ENCODE measurements around the gene VAT1. TPM values are rescaled to one million over a fixed set of nuclear protein-coding genes. Genes with fewer than 3 reads are reported as not detected.
A peak's percentile ranks its signal among the peaks of the same experiment; 100 is the strongest.

Gene VAT1
- 10 to 100 TPM; 12.8 to 50.9 (median 34.9) TPM for total RNA-seq
- 10 to 100 TPM; 34.9 to 52.3 TPM for polyA plus RNA-seq
- total RNA-seq = 24.8 reads per million, percentile 55 among the genes with 10 or more reads in this experiment

DNA sequence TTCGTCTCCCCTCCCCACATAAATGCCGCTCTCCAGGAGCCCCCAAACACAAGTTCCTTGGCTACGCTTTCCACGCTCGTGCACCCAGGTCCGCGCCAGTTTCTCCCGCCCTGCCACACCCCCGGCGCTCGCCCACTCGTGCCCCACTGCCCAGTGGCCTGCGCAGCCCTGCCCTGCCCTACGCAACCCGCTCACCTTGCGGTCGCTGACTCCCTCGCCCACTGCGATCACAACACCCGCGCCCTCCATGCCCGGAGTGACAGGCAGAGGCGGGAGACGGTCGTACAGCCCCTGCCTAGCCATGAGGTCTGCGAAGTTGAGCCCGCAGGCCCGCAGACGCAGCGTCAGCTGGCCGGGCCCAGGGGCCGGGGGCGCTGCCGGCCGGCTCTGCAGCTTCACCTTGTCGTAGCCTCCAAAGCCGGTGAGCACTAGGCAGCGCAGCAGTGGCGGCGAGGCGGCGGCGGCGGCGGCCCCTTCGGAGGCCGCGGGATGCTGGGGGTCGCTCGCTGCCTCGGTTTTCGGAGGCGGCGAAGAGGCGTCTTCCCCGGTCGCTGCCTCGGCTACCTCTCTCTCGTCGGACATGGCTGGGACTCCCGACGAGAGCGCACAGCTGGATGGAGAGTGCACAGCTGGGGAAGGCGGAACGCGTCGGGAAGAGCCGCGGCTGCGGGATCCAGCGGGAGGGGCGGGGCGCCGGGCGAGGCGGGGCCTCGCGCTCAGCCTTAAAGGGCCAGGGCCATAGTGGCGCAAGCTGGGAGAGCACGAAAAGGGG lies at the start of gene VAT1:
TSS of gene VAT1 (minus strand) at position 645 of the 772 bp plus-strand sequence. CDS start at position 582, 63 bp downstream.
- DNase-seq = peak; percentile 30 to 74 (median 45)

GRCh38 chr17:43070872-43071271 lies 48.7 kb upstream of the VAT1 start:
- H3K4me1 ChIP-seq (ENCODE audit: control insufficient read depth in 2 of 2, insufficient read depth in 2 of 2, low read length in 2 of 2) = no peaks in the 10 kb centered on the region
- H3K27ac ChIP-seq (ENCODE audit: low read depth, low read length) = no peak overlapping the region
- no peaks in the 10 kb centered on the region for H3K9me3 ChIP-seq (ENCODE audit: control insufficient read depth in 2 of 3, low read length in 3 of 3)
- intact Hi-C loops (cut with micrococcal nuclease) = no loop called here
- no peak overlapping the region for H3K4me3 Mint-ChIP-seq
- ChIA-PET CTCF (no interaction called here), POLR2A (no interaction called here)
- H3K27me3 ChIP-seq (ENCODE audit: control insufficient read depth in 2 of 2, insufficient read depth in 2 of 2, low read length in 2 of 2) = no peaks in the 10 kb centered on the region
- no peaks in the 10 kb centered on the region for H3K9me3 Mint-ChIP-seq
- ATAC-seq (no peak), DNase-seq (no peak)
- H3K36me3 ChIP-seq (ENCODE audit: control insufficient read depth in 2 of 3, insufficient read depth in 3 of 3, low read length in 3 of 3) = no peaks in the 10 kb centered on the region
- no peaks in the 10 kb centered on the region for H3K4me1 Mint-ChIP-seq
- H3K27me3 Mint-ChIP-seq = no peaks in the 10 kb centered on the region
- H3K4me3 ChIP-seq (ENCODE audit: low read length) = no peak overlapping the region
- H3K27ac Mint-ChIP-seq = no peak overlapping the region
- peaks cover 0 to 1% (median 0%) of the 10 kb centered on the region in 5 donors for H3K36me3 Mint-ChIP-seq

More for the DNA sequence above, at the start of gene VAT1:
- Histone ChIP-seq H3K9me3 (ENCODE audit: control insufficient read depth in 2 of 3, low read length in 3 of 3) (no peaks in the 10 kb centered on the region), H3K27ac (ENCODE audit: low read depth, low read length) (peak within 1 kb of the TSS; percentile 73), H3K27me3 (ENCODE audit: control insufficient read depth in 2 of 2, insufficient read depth in 2 of 2, low read length in 2 of 2) (no peaks in the 10 kb centered on the region), H3K4me3 (ENCODE audit: low read length) (peak within 1 kb of the TSS; percentile 79), H3K4me1 (ENCODE audit: control insufficient read depth in 2 of 2, insufficient read depth in 2 of 2, low read length in 2 of 2) (peaks cover 21 to 27% of the 10 kb centered on the region in 2 donors), H3K36me3 (ENCODE audit: control insufficient read depth in 2 of 3, insufficient read depth in 3 of 3, low read length in 3 of 3) (peaks cover 0 to 5% (median 0%) of the 10 kb centered on the region in 3 experiments)
- peaks cover 0 to 4% (median 0%) of the 10 kb centered on the region in 5 donors for H3K36me3 Mint-ChIP-seq
- peaks cover 0 to 16% (median 0%) of the 10 kb centered on the region in 5 donors for H3K27me3 Mint-ChIP-seq
- peaks cover 0 to 2% (median 0%) of the 10 kb centered on the region in 11 donors for H3K9me3 Mint-ChIP-seq
- ChIA-PET POLR2A (interaction anchor here (1.0 to 1.9 kb wide), 9 partner anchors 10 to 366 kb away, joined by 3 to 12 read pairs (median 4); partner anchors contain the start of genes BRCA1, IFI35 and RPL27), CTCF (interaction anchor here (1.0 kb wide), 1 partner anchor 460 kb away, joined by 3 read pairs; no protein-coding TSS in a partner anchor)
- H3K4me3 Mint-ChIP-seq = peak within 1 kb of the TSS; percentile 86 to 95 (median 92)
- peaks cover 16 to 41% (median 38%) of the 10 kb centered on the region in 7 donors for H3K4me1 Mint-ChIP-seq
- peak within 1 kb of the TSS in 8 of 9 donors; percentile 52 to 89 (median 82) for H3K27ac Mint-ChIP-seq
- intact Hi-C loops (cut with micrococcal nuclease) = loop anchor here (1.0 to 10.0 kb wide), 6 partner anchors 16 to 830 kb away; partner anchors contain the start of genes GHDC (in 1 of the 2), IFI35 (in 1 of the 2), NBR1 (in 1 of the 2) and PLEKHH3 (in 1 of the 2)
- peak; percentile 59 for ATAC-seq

DNA sequence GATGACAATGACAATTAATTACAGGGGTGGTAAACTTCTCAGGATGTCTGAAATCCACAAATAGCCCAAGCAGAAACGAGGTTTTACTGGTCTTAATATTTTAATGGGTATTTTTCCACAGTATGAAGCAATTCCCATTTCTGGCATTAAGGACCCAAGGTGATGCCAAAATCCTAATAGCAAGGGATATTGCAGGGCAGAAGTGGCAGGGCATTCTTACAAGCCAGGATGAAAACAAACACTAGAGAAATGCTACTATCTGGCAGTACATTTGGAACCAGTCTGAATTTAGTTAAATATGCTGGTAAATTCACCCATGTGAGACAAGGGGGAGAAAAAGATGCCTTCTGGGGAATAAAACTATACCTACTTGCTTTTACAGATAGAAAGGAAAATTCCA lies 48.1 kb upstream of the VAT1 start:
- ATAC-seq = no peak
- no peaks in the 10 kb centered on the region for H3K4me1 ChIP-seq (ENCODE audit: control insufficient read depth in 2 of 2, insufficient read depth in 2 of 2, low read length in 2 of 2)
- no peak overlapping the region for H3K27ac Mint-ChIP-seq
- H3K27ac ChIP-seq (ENCODE audit: low read depth, low read length) = no peak overlapping the region
- no peak overlapping the region for H3K4me3 ChIP-seq (ENCODE audit: low read length)
- DNase-seq = no peak
- H3K4me3 Mint-ChIP-seq = no peak overlapping the region
- ChIA-PET CTCF (interaction anchor here (1.0 kb wide), 1 partner anchor 536 kb away, joined by 4 read pairs; no protein-coding TSS in a partner anchor), POLR2A (no interaction called here)
- intact Hi-C loops (cut with micrococcal nuclease) = no loop called here
- no peaks in the 10 kb centered on the region for H3K27me3 ChIP-seq (ENCODE audit: control insufficient read depth in 2 of 2, insufficient read depth in 2 of 2, low read length in 2 of 2)
- no peaks in the 10 kb centered on the region for H3K9me3 ChIP-seq (ENCODE audit: control insufficient read depth in 2 of 3, low read length in 3 of 3)
- H3K36me3 ChIP-seq (ENCODE audit: control insufficient read depth in 2 of 3, insufficient read depth in 3 of 3, low read length in 3 of 3) = no peaks in the 10 kb centered on the region
- H3K9me3 Mint-ChIP-seq = no peaks in the 10 kb centered on the region
- H3K27me3 Mint-ChIP-seq = no peaks in the 10 kb centered on the region
- H3K36me3 Mint-ChIP-seq = peaks cover 0 to 1% (median 0%) of the 10 kb centered on the region in 5 donors
- no peaks in the 10 kb centered on the region for H3K4me1 Mint-ChIP-seq

DNA sequence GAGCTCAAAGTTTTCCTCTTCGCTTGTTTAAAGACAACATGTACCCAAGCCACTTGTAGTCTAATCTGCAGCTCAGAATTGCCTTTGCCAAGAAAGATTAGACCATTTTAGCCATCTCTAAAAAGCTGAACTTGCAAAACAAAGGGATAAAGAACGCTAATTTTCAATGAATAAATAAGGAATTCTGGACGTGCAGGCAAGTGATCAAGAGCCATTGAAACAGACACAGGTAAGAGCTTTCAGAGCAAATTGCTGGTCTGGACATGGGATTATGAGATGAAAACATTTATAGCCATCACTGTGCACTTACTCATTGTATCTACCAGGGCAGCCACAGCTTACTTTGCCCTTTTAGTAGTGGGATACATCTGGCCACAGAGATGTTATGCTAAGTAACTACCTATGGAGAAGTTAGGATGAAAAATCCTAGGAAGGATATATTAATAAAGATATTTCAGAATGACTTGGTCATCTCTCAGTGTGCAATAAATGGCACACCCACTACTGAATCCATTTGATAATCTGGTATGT lies 47.2 kb upstream of the VAT1 start:
- Mint-ChIP-seq H3K9me3 (no peaks in the 10 kb centered on the region), H3K27me3 (no peaks in the 10 kb centered on the region), H3K4me3 (no peak overlapping the region), H3K27ac (no peak overlapping the region), H3K4me1 (no peaks in the 10 kb centered on the region), H3K36me3 (peaks cover 0 to 1% (median 0%) of the 10 kb centered on the region in 5 donors)
- no peaks in the 10 kb centered on the region for H3K27me3 ChIP-seq (ENCODE audit: control insufficient read depth in 2 of 2, insufficient read depth in 2 of 2, low read length in 2 of 2)
- intact Hi-C loops (cut with micrococcal nuclease) = no loop called here
- POLR2A ChIA-PET = no interaction called here
- no peaks in the 10 kb centered on the region for H3K9me3 ChIP-seq (ENCODE audit: control insufficient read depth in 2 of 3, low read length in 3 of 3)
- CTCF ChIA-PET = interaction anchor here (1.0 kb wide), 1 partner anchor 537 kb away, joined by 4 read pairs; no protein-coding TSS in a partner anchor
- no peak for ATAC-seq
- no peaks in the 10 kb centered on the region for H3K36me3 ChIP-seq (ENCODE audit: control insufficient read depth in 2 of 3, insufficient read depth in 3 of 3, low read length in 3 of 3)
- no peak overlapping the region for H3K27ac ChIP-seq (ENCODE audit: low read depth, low read length)
- H3K4me3 ChIP-seq (ENCODE audit: low read length) = no peak overlapping the region
- no peak for DNase-seq
- H3K4me1 ChIP-seq (ENCODE audit: control insufficient read depth in 2 of 2, insufficient read depth in 2 of 2, low read length in 2 of 2) = no peaks in the 10 kb centered on the region

DNA sequence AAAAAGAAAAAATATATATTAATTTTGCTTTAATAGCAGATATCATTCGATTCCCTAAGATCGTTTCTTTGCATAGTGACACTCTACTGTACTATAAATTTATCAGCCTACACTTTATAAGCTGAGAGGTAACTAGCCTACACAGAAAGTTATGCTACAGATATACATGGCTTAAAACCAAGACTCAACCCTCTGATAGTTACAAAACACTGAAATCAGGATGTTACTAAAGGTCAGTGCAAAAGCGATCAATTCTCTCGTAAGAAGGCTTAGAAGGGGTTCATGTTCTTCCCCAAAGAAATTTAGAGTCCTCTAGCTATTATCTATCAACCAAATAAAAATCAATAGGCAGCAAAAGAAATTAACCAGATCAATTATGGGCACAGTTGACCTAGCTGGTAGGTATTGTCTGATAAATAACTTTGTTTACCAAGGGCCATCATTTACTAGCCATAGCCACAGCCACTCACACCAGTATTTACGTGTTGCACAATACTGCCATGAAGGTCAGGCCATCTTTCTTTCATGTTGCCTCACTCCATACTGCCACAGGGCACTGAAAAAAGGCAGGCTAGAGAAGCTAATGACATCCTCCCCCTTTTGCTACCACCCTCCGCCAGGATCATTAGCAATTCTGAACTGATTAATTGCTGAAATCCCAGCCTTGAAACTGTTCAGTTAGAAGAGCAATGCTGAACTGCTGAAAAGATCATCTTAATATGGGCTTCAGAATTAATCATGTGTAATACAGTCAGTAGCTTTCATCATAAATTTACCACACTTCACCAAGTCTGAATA lies 46.6 kb upstream of the VAT1 start:
- H3K4me1 Mint-ChIP-seq = no peaks in the 10 kb centered on the region
- no peak overlapping the region for H3K4me3 Mint-ChIP-seq
- Histone ChIP-seq H3K4me1 (ENCODE audit: control insufficient read depth in 2 of 2, insufficient read depth in 2 of 2, low read length in 2 of 2) (no peaks in the 10 kb centered on the region), H3K27me3 (ENCODE audit: control insufficient read depth in 2 of 2, insufficient read depth in 2 of 2, low read length in 2 of 2) (no peaks in the 10 kb centered on the region), H3K9me3 (ENCODE audit: control insufficient read depth in 2 of 3, low read length in 3 of 3) (no peaks in the 10 kb centered on the region), H3K4me3 (ENCODE audit: low read length) (no peak overlapping the region), H3K27ac (ENCODE audit: low read depth, low read length) (no peak overlapping the region), H3K36me3 (ENCODE audit: control insufficient read depth in 2 of 3, insufficient read depth in 3 of 3, low read length in 3 of 3) (no peaks in the 10 kb centered on the region)
- ChIA-PET CTCF (no interaction called here), POLR2A (no interaction called here)
- DNase-seq = no peak
- no peak for ATAC-seq
- no peak overlapping the region for H3K27ac Mint-ChIP-seq
- H3K9me3 Mint-ChIP-seq = no peaks in the 10 kb centered on the region
- H3K27me3 Mint-ChIP-seq = no peaks in the 10 kb centered on the region
- peaks cover 0 to 1% (median 0%) of the 10 kb centered on the region in 5 donors for H3K36me3 Mint-ChIP-seq
- intact Hi-C loops (cut with micrococcal nuclease) = no loop called here

- Histone ChIP-seq H3K27me3 (ENCODE audit: control insufficient read depth in 2 of 2, insufficient read depth in 2 of 2, low read length in 2 of 2) (no peaks in the 10 kb centered on the region), H3K27ac (ENCODE audit: low read depth, low read length) (no peak overlapping the region), H3K4me3 (ENCODE audit: low read length) (no peak overlapping the region), H3K9me3 (ENCODE audit: control insufficient read depth in 2 of 3, low read length in 3 of 3) (no peaks in the 10 kb centered on the region), H3K36me3 (ENCODE audit: control insufficient read depth in 2 of 3, insufficient read depth in 3 of 3, low read length in 3 of 3) (no peaks in the 10 kb centered on the region), H3K4me1 (ENCODE audit: control insufficient read depth in 2 of 2, insufficient read depth in 2 of 2, low read length in 2 of 2) (no peaks in the 10 kb centered on the region)
- DNase-seq (no peak), ATAC-seq (no peak)
- Mint-ChIP-seq H3K4me1 (no peaks in the 10 kb centered on the region), H3K36me3 (peaks cover 0 to 4% (median 0%) of the 10 kb centered on the region in 5 donors), H3K9me3 (no peaks in the 10 kb centered on the region), H3K27ac (no peak overlapping the region), H3K4me3 (no peak overlapping the region), H3K27me3 (no peaks in the 10 kb centered on the region)
- ChIA-PET CTCF (no interaction called here), POLR2A (no interaction called here)
- intact Hi-C loops (cut with micrococcal nuclease) = no loop called here
These were observed 40.9 kb upstream of the VAT1 start for GRCh38 chr17:43062984-43063638.
